Right lobe of liver (tissue), 6 donors: ENCODE data around the gene ASAP2. TPM values are rescaled to one million over a fixed set of nuclear protein-coding genes. Genes with fewer than 3 reads are reported as not detected.

Source experiments
- ATAC-seq, 4 donors: fragments of 200-7000 bp; cut with Tn5 transposase; one replicate each; pipeline ENCODE4 v1.9.1; 2020; ENCODE audit warnings: mild to moderate bottlenecking in 4 of 4, moderate library complexity in 4 of 4
- DNase-seq, 3 donors: peaks; one replicate each; pipeline ENCODE4 v3.0.0-alpha.2; 2020
- H3K27ac ChIP-seq, 3 donors: fragments of 200-600 bp; one replicate each; pipeline ENCODE4 v1.8.0; 2022
- H3K27me3 ChIP-seq, 2 donors: fragments of 200-600 bp; one replicate each; pipeline ENCODE4 v1.8.0; 2022
- H3K36me3 ChIP-seq, 4 donors: fragments of 200-600 bp; sonication (generic) in 1 of 4; one replicate each; pipeline versions ENCODE4 v1.5.1 to v1.8.0; 2017 to 2022; ENCODE audit warnings: control low read depth in 1 of 4
- H3K4me1 ChIP-seq, 4 donors: fragments of 200-600 bp; sonication (generic) in 1 of 4; one replicate each; pipeline versions ENCODE4 v1.5.1 to v1.8.0; 2017 to 2022; ENCODE audit warnings: control low read depth in 1 of 4
- H3K4me3 ChIP-seq, 3 donors: fragments of 200-600 bp; one replicate each; pipeline ENCODE4 v1.8.0; 2022
- H3K9me3 ChIP-seq, 4 donors: fragments of 200-600 bp; sonication (generic) in 1 of 4; one replicate each; pipeline versions ENCODE4 v1.5.1 to v1.8.0; 2017 to 2022; ENCODE audit warnings: control low read depth in 1 of 4
- CTCF ChIP-seq, 4 donors: fragments of 200-600 bp in 3 of 4; fragments of 450-650 bp in 1 of 4; IDR thresholded peaks; one replicate each; pipeline versions ENCODE4 v1.5.1 to v1.8.0; 2016 to 2022; ENCODE audit warnings: antibody characterized with exemption in 4 of 4, mild to moderate bottlenecking in 2 of 4
- POLR2A ChIP-seq: fragments of 450-650 bp; IDR thresholded peaks from one replicate; pipeline ENCODE4 v1.6.1; 2017; ENCODE audit warnings: antibody characterized with exemption, mild to moderate bottlenecking
- WGBS: methylation state at CpG from one replicate; pipeline ENCODE4 v1.1.6; 2018; ENCODE audit warnings: low coverage, low lambda C conversion rate; ENCODE audit not compliant: insufficient coverage; ENCODE audit errors: missing lambda C conversion rate; 5-methylcytosine and 5-hydroxymethylcytosine counted together
- intact Hi-C, 2 donors: fragments of 100-400 bp; cut with DNase I; formaldehyde crosslinking; loops; one replicate each; pipeline versions ENCODE4 v1.11.2 to v1.14.1; 2022
- total RNA-seq, 6 experiments: library from RNA; depleted of rRNA in 2 of 6; stranded (reverse); fragments of >200 nt in 2 of 6; fragmentation: NEBNext Ultra II Directional in 3 of 6; extraction: Animal tissue kit (Norgen Biotek cat#: 25700) in 3 of 6; gene quantifications; one replicate each; pipeline versions ENCODE4 v1.1.0 to v1.2.4, GENCODE V29; 2016 to 2023
- donor health status: DM: no; HTN: yes; CAD: no.
- donor health status: DM: no; HTN: no; CAD: no.
- donor health status: DM: no; HTN: no; CAD: no.
- donor health status: DM: no; HTN: yes; CAD: no.
- donor health status: DM: no; HTN: yes; CAD: no.

Gene ASAP2
- total RNA-seq, 6 experiments from 2014 or later: 2.4 to 5.2 (median 3.9) TPM

GRCh38 chr2:9271091-9271490, 64.5 kb downstream of the ASAP2 start:
- Histone ChIP-seq H3K9me3 (no peaks in the 10 kb centered on the region), H3K27ac (no peak overlapping the region), H3K4me1 (no peaks in the 10 kb centered on the region), H3K27me3 (no peaks in the 10 kb centered on the region), H3K36me3 (no peaks in the 10 kb centered on the region), H3K4me3 (no peak overlapping the region)
- intact Hi-C loops: no loop called here
- TF ChIP-seq POLR2A: no peak
- no peak for TF ChIP-seq CTCF (IDR thresholded peaks at IDR 0.05)
- 61% methylated on average over 4 of the region's 5 CpGs for WGBS
- DNase-seq (no peak), ATAC-seq (no peak)

- Histone ChIP-seq H3K4me1 (no peaks in the 10 kb centered on the region), H3K4me3 (no peak overlapping the region), H3K27ac (no peak overlapping the region), H3K36me3 (no peaks in the 10 kb centered on the region), H3K27me3 (no peaks in the 10 kb centered on the region), H3K9me3 (no peaks in the 10 kb centered on the region)
- ATAC-seq (no peak), DNase-seq (no peak)
- 98% methylated on average over 4 of the region's 5 CpGs for WGBS
- TF ChIP-seq POLR2A: no peak
- no peak for TF ChIP-seq CTCF (IDR thresholded peaks at IDR 0.05)
- intact Hi-C loops: no loop called here
Measured at GRCh38 chr2:9271691-9272090, 65.1 kb downstream of the ASAP2 start.

GRCh38 chr2:9273486-9274130, 67.0 kb downstream of the ASAP2 start:
- 86% methylated on average over 5 of the region's 5 CpGs for WGBS
- intact Hi-C loops: no loop called here
- Histone ChIP-seq H3K4me3 (no peak overlapping the region), H3K9me3 (no peaks in the 10 kb centered on the region), H3K27me3 (no peaks in the 10 kb centered on the region), H3K27ac (no peak overlapping the region), H3K36me3 (no peaks in the 10 kb centered on the region), H3K4me1 (no peaks in the 10 kb centered on the region)
- ATAC-seq (no peak), DNase-seq (no peak)
- TF ChIP-seq POLR2A (no peak), CTCF (IDR thresholded peaks at IDR 0.05) (no peak)

GRCh38 chr2:9274701-9275343, 68.2 kb downstream of the ASAP2 start:
- DNase-seq (no peak), ATAC-seq (no peak)
- Histone ChIP-seq H3K27me3 (no peaks in the 10 kb centered on the region), H3K27ac (no peak overlapping the region), H3K36me3 (no peaks in the 10 kb centered on the region), H3K4me1 (no peaks in the 10 kb centered on the region), H3K4me3 (no peak overlapping the region), H3K9me3 (no peaks in the 10 kb centered on the region)
- intact Hi-C loops: no loop called here
- no peak for TF ChIP-seq POLR2A
- no peak for TF ChIP-seq CTCF (IDR thresholded peaks at IDR 0.05)
- WGBS: 83% methylated on average over 4 of the region's 5 CpGs
